Thyroid gland (tissue), 4 donors: ENCODE results near the gene MICALL1.

ENCODE experiments used
- POLR2A ChIP-seq, 2 donors: fragments of 450-650 bp; IDR thresholded peaks; one replicate each; pipeline ENCODE4 v1.6.1; 2017; ENCODE audit warnings: antibody characterized with exemption in 2 of 2, mild to moderate bottlenecking in 2 of 2, moderate library complexity in 1 of 2
- TF ChIP-seq, protein P1 (sequence below), 6 experiments: fragments of 200-600 bp in 3 of 6; fragments of 450-650 bp in 3 of 6; sonication (generic) in 3 of 6; IDR thresholded peaks; one replicate each; pipeline ENCODE4 v1.5.1; 2016 to 2019; ENCODE audit warnings: antibody characterized with exemption in 6 of 6, mild to moderate bottlenecking in 2 of 6, inconsistent platforms in 1 of 6, moderate library complexity in 1 of 6

DNA sequence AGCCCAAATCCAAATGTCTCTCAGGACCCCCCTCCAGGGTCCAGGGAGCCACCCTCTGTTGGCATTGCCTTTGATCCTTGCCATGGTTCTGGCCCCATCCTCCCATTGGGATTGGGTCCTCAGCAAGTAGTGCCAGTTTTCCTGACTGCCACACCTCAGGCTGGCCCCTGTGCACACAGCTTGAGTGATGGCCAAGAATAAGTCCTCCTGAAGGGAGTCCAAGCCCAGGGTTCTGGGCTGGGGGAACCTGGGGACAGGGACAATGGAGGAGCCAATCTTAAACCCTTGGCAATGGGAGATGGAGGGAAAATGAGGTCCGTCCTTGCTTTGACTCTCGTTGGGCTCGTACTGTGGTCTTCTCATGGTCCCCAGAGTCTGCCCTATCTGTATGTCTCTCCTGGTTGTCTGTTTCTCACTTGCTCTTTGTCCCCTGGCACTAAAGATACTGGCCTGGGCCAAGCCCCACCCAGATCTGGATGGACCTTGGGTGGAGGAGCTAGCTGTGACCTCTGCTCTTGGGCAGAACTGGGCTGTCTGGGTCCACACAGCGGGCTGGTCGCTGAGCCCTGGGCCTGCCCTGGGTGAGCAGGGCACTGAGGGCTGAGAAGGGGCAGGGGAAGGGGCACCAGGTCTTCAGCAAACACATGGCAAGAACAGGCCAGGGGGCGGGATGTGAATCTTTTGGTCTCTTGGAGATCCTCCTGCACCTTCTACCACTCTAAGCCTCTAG, 75.3 kb downstream of the MICALL1 start:
- TF ChIP-seq, protein P1, sequence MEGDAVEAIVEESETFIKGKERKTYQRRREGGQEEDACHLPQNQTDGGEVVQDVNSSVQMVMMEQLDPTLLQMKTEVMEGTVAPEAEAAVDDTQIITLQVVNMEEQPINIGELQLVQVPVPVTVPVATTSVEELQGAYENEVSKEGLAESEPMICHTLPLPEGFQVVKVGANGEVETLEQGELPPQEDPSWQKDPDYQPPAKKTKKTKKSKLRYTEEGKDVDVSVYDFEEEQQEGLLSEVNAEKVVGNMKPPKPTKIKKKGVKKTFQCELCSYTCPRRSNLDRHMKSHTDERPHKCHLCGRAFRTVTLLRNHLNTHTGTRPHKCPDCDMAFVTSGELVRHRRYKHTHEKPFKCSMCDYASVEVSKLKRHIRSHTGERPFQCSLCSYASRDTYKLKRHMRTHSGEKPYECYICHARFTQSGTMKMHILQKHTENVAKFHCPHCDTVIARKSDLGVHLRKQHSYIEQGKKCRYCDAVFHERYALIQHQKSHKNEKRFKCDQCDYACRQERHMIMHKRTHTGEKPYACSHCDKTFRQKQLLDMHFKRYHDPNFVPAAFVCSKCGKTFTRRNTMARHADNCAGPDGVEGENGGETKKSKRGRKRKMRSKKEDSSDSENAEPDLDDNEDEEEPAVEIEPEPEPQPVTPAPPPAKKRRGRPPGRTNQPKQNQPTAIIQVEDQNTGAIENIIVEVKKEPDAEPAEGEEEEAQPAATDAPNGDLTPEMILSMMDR (IDR thresholded peaks at IDR 0.05), result no peak
- TF ChIP-seq POLR2A (IDR thresholded peaks at IDR 0.05), result no peak
